Spleen (tissue), 7 donors: ENCODE measurements around the gene SYNCRIP.

Experiments used
- CTCF ChIP-seq, 11 experiments: fragments of 200-600 bp in 7 of 11; fragments of 450-650 bp in 4 of 11; sonication (generic) in 4 of 11; IDR thresholded peaks in 8 of 11; conservative IDR thresholded peaks in 3 of 11; 1 replicate in 7 of 11; 2 replicates in 4 of 11; pipeline versions ENCODE4 v1.4.0 to v1.8.0; 2016 to 2021; ENCODE audit warnings: antibody characterized with exemption in 11 of 11, inconsistent platforms in 4 of 11, mild to moderate bottlenecking in 1 of 11
- POLR2A ChIP-seq, 3 donors: fragments of 450-650 bp; IDR thresholded peaks; one replicate each; pipeline ENCODE4 v1.5.1; 2017; ENCODE audit warnings: antibody characterized with exemption in 3 of 3, mild to moderate bottlenecking in 1 of 3
- POLR2AphosphoS5 ChIP-seq, 3 donors: sonication (generic); formaldehyde crosslinking; IDR thresholded peaks; one replicate each; pipeline ENCODE4 v1.5.1; 2017; ENCODE audit warnings: antibody characterized with exemption in 3 of 3
- donor health status: DM: no; HTN: no; CAD: no; lungs with moderate emphysema.
- donor health status: DM: no; HTN: no; CAD: no.
- donor health status: DM: no; HTN: no; CAD: no.

DNA sequence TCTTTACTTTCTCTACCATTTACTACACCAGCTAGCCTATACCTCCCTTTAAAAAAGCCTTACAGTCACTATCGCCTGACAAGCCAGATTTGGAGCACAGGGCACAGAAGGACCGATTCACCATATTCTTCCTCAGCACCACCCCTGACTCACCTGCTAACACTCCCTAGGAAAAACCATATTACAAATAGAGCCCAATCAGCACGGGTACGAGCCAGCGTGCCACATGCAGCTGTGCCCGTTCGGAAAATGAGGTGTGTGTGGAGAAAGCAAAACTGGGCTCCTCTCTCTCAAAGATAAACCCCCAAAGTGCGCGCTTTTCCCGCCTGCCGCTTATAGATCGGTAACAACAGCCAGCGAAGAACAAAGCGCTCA, 1.2 kb downstream of the SYNCRIP start:
- TF ChIP-seq CTCF (IDR thresholded peaks at IDR 0.05 in 8 of 11, conservative IDR thresholded peaks at IDR 0.05 in 3 of 11) (no peak), POLR2A (IDR thresholded peaks at IDR 0.05) (no peak), POLR2AphosphoS5 (IDR thresholded peaks at IDR 0.05) (no peak)
